Measurements from ENCODE around the gene MEPCE.

The MEPCE gene

GRCh38 chr7:100407285-100408180 lies 22.1 kb upstream of the MEPCE start:
- DNase-seq (ENCODE audit: low read depth in 2 of 2): no peak

GRCh38 chr7:100411101-100411500 lies 18.5 kb upstream of the MEPCE start:
- no peak for DNase-seq (ENCODE audit: low read depth in 2 of 2)

- no peak for DNase-seq (ENCODE audit: low read depth in 2 of 2)
Observed at GRCh38 chr7:100413346-100413745, 16.3 kb upstream of the MEPCE start.

GRCh38 chr7:100413889-100414288 lies 15.7 kb upstream of the MEPCE start:
- no peak for DNase-seq (ENCODE audit: low read depth in 2 of 2)

GRCh38 chr7:100415448-100415847 lies 14.2 kb upstream of the MEPCE start:
- DNase-seq (ENCODE audit: low read depth in 2 of 2): no peak

- no peak for DNase-seq (ENCODE audit: low read depth in 2 of 2)
Observed at GRCh38 chr7:100418930-100419659, 10.5 kb upstream of the MEPCE start.

GRCh38 chr7:100419660-100420226 lies 9.9 kb upstream of the MEPCE start:
- no peak for DNase-seq (ENCODE audit: low read depth in 2 of 2)

GRCh38 chr7:100423315-100423714 lies 6.3 kb upstream of the MEPCE start:
- no peak for DNase-seq (ENCODE audit: low read depth in 2 of 2)

- no peak for DNase-seq (ENCODE audit: low read depth in 2 of 2)
Observed at GRCh38 chr7:100425347-100425746, 4.3 kb upstream of the MEPCE start.

GRCh38 chr7:100426516-100426915 lies 3.1 kb upstream of the MEPCE start:
- DNase-seq (ENCODE audit: low read depth in 2 of 2): no peak

- DNase-seq (ENCODE audit: low read depth in 2 of 2): no peak
Observed at GRCh38 chr7:100427762-100428198, 1.9 kb upstream of the MEPCE start.

GRCh38 chr7:100428199-100428966 lies 1.2 kb upstream of the MEPCE start, which contains the start of gene ZCWPW1:
Gene ZCWPW1 (minus strand): TSS chr7:100428703. CDS start chr7:100420649, 8,054 bp downstream.
- DNase-seq (ENCODE audit: low read depth in 2 of 2): peak; percentile 93 to 95

GRCh38 chr7:100428967-100429636 lies 529 bp upstream of the MEPCE start:
- DNase-seq (ENCODE audit: low read depth in 2 of 2): peak; percentile 100

- no peak for DNase-seq (ENCODE audit: low read depth in 2 of 2)
Observed at GRCh38 chr7:100430493-100431285, 1.1 kb downstream of the MEPCE start.

- DNase-seq (ENCODE audit: low read depth in 2 of 2): no peak
Observed at GRCh38 chr7:100431286-100431735, 1.7 kb downstream of the MEPCE start.

GRCh38 chr7:100432053-100432452 lies 2.4 kb downstream of the MEPCE start:
- no peak for DNase-seq (ENCODE audit: low read depth in 2 of 2)

- no peak for DNase-seq (ENCODE audit: low read depth in 2 of 2)
Observed at GRCh38 chr7:100432621-100433275, 3.1 kb downstream of the MEPCE start.

GRCh38 chr7:100433276-100433591 lies 3.6 kb downstream of the MEPCE start:
- no peak for DNase-seq (ENCODE audit: low read depth in 2 of 2)

GRCh38 chr7:100433592-100434296 lies 4.1 kb downstream of the MEPCE start:
- no peak for DNase-seq (ENCODE audit: low read depth in 2 of 2)
